Measurements from ENCODE around the gene UGP2. TPM values are rescaled to one million over a fixed set of nuclear protein-coding genes. Genes with fewer than 3 reads are reported as not detected.

The UGP2 gene
- total RNA-seq, 5 donors from 2014 or later (not counting 1 experiment from before 2014, with no cell fraction given): 67.4 to 103 (median 80.1) TPM

DNA sequence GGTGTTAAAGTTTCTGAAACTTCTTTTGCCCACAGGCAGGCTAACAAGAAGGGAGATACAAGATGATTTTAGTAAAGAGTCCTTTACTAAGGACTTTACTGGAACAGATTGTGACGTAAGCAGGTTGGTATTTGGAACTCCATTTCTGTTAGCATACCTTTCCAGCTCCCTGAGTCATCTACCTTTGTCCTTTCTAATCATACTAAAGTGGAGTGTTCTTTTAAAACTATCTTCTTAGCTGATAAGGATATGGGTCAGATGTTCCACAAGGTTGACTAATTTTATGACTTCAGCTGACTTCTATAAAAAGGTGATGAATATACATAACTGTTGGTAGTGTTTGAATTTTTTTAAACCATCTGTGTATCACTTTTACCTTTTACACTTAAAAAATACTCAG lies 21.1 kb downstream of the UGP2 start:
- Histone ChIP-seq H3K4me1 (ENCODE audit: control insufficient read depth in 1 of 2, extremely low read depth in 1 of 2, insufficient read depth in 2 of 2, low read length in 2 of 2) (peaks cover 2 to 10% of the 10 kb centered on the region in 2 experiments), H3K9me3 (no peaks in the 10 kb centered on the region), H3K27me3 (replicated peaks in 1 of 2; ENCODE audit: control insufficient read depth in 2 of 2, extremely low read depth in 1 of 2, insufficient read depth in 2 of 2, low read length in 1 of 2) (no peaks in the 10 kb centered on the region), H3K27ac (ENCODE audit: low read length) (no peak overlapping the region), H3K4me3 (ENCODE audit: control insufficient read depth in 1 of 2, extremely low read depth in 1 of 2, low read length in 1 of 2) (no peak overlapping the region), H3K36me3 (ENCODE audit: control insufficient read depth in 2 of 2, extremely low read depth in 1 of 2, insufficient read depth in 1 of 2, low read length in 1 of 2) (peaks cover 8 to 38% of the 10 kb centered on the region in 2 donors)
- Mint-ChIP-seq H3K9me3 (no peaks in the 10 kb centered on the region), H3K27ac (no peak overlapping the region), H3K27me3 (no peaks in the 10 kb centered on the region), H3K36me3 (peaks cover 34% of the 10 kb centered on the region), H3K4me3 (no peak overlapping the region), H3K4me1 (peaks cover 30 to 38% (median 31%) of the 10 kb centered on the region in 3 donors)
- WGBS (ENCODE audit: insufficient coverage): no CpG with 5 or more reads among the region's 1 CpG
- no peak for DNase-seq
- ChIA-PET POLR2A (no interaction called here), CTCF (interaction anchor here (2.9 to 5.7 kb wide), 4 partner anchors 164 to 173 kb away, joined by 15 to 67 read pairs (median 39); no protein-coding TSS in a partner anchor)
- no peak for ATAC-seq (replicated peaks in 1 of 4)

DNA sequence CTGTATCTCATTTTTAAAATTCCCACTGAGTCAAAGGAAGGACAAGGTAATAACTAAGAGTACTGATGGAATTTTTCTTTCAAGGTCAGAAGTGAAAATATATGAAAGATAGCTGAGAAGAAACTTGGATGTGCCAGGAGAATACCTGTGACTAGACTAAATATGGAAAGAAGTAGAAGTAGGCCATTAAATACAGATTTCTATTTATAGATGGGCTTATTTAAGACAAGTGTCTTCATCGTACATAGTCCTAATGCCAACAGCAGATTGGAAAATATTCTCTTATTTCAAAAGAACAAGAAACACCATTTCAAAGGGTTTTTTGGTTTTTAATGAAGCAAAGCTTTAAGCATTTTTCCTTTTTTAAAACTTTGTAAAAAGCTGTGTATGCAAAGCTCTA lies 22.0 kb downstream of the UGP2 start:
- WGBS (ENCODE audit: insufficient coverage): no CpG with 5 or more reads among the region's 1 CpG
- Mint-ChIP-seq H3K27me3 (no peaks in the 10 kb centered on the region), H3K9me3 (no peaks in the 10 kb centered on the region), H3K36me3 (peaks cover 36% of the 10 kb centered on the region), H3K4me1 (peaks cover 29 to 39% (median 35%) of the 10 kb centered on the region in 3 donors), H3K4me3 (no peak overlapping the region), H3K27ac (no peak overlapping the region)
- POLR2A ChIA-PET: interaction anchor here in 1 of 2 donors (0.6 kb wide), 1 partner anchor 158 kb away, joined by 8 read pairs; no protein-coding TSS in a partner anchor
- DNase-seq (no peak), ATAC-seq (replicated peaks in 1 of 4) (no peak)
- Histone ChIP-seq H3K27me3 (replicated peaks in 1 of 2; ENCODE audit: control insufficient read depth in 2 of 2, extremely low read depth in 1 of 2, insufficient read depth in 2 of 2, low read length in 1 of 2) (no peaks in the 10 kb centered on the region), H3K36me3 (ENCODE audit: control insufficient read depth in 2 of 2, extremely low read depth in 1 of 2, insufficient read depth in 1 of 2, low read length in 1 of 2) (peaks cover 4 to 31% of the 10 kb centered on the region in 2 donors), H3K4me3 (ENCODE audit: control insufficient read depth in 1 of 2, extremely low read depth in 1 of 2, low read length in 1 of 2) (no peak overlapping the region), H3K4me1 (ENCODE audit: control insufficient read depth in 1 of 2, extremely low read depth in 1 of 2, insufficient read depth in 2 of 2, low read length in 2 of 2) (peaks cover 2 to 10% of the 10 kb centered on the region in 2 experiments), H3K9me3 (no peaks in the 10 kb centered on the region), H3K27ac (ENCODE audit: low read length) (no peak overlapping the region)
- CTCF ChIA-PET: interaction anchor here (0.6 to 5.3 kb wide), 7 partner anchors 12 to 1284 kb away, joined by 3 to 47 read pairs (median 3); no protein-coding TSS in a partner anchor

DNA sequence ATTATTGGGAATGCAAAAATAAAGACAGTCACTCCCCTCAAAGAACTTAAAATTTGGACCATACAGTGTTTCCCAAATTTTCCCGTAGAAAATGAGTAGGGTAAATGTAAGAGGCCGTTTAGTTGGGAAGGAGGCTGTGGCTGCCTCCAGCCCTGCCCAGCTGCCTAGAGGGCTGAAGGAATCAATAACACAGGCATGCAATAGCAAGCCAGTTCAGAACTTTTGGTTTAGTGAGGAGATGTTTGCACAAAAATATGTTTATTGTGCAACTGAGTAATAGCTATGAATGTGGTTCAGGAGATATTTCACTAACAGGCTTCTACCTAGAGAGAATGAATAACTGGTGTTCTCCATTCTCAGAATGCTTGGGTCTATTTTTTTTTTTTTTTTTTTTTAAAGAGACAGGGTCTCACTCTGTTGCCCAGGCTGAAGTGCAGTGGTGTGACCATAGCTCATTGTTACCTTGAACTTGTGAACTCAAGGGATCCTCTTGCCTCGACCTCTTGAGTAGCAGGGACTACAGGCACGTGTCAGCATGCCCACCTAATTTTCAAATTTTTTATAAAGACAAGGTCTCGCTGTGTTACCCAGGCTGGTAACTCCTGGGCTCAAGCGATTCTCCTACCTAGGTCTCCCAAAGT lies 23.6 kb downstream of the UGP2 start:
- H3K27me3 Mint-ChIP-seq: no peaks in the 10 kb centered on the region
- peaks cover 36% of the 10 kb centered on the region for H3K36me3 Mint-ChIP-seq
- WGBS (ENCODE audit: insufficient coverage): 83% methylated on average over 2 of the region's 6 CpGs
- Histone ChIP-seq H3K36me3 (ENCODE audit: control insufficient read depth in 2 of 2, extremely low read depth in 1 of 2, insufficient read depth in 1 of 2, low read length in 1 of 2) (peaks cover 4 to 19% of the 10 kb centered on the region in 2 donors), H3K9me3 (no peaks in the 10 kb centered on the region), H3K27ac (ENCODE audit: low read length) (no peak overlapping the region), H3K4me1 (ENCODE audit: control insufficient read depth in 1 of 2, extremely low read depth in 1 of 2, insufficient read depth in 2 of 2, low read length in 2 of 2) (peaks cover 2 to 10% of the 10 kb centered on the region in 2 experiments), H3K27me3 (replicated peaks in 1 of 2; ENCODE audit: control insufficient read depth in 2 of 2, extremely low read depth in 1 of 2, insufficient read depth in 2 of 2, low read length in 1 of 2) (no peaks in the 10 kb centered on the region), H3K4me3 (ENCODE audit: control insufficient read depth in 1 of 2, extremely low read depth in 1 of 2, low read length in 1 of 2) (no peak overlapping the region)
- no peak for DNase-seq
- no peak for ATAC-seq (replicated peaks in 1 of 4)
- H3K9me3 Mint-ChIP-seq: no peaks in the 10 kb centered on the region
- no peak overlapping the region for H3K4me3 Mint-ChIP-seq
- POLR2A ChIA-PET: no interaction called here
- H3K27ac Mint-ChIP-seq: peak overlapping the region; percentile 72 to 79
- H3K4me1 Mint-ChIP-seq: peaks cover 29 to 44% (median 37%) of the 10 kb centered on the region in 3 donors
- CTCF ChIA-PET: interaction anchor here (0.6 to 5.3 kb wide), 5 partner anchors 10 to 1807 kb away, joined by 4 to 47 read pairs (median 5); no protein-coding TSS in a partner anchor

DNA sequence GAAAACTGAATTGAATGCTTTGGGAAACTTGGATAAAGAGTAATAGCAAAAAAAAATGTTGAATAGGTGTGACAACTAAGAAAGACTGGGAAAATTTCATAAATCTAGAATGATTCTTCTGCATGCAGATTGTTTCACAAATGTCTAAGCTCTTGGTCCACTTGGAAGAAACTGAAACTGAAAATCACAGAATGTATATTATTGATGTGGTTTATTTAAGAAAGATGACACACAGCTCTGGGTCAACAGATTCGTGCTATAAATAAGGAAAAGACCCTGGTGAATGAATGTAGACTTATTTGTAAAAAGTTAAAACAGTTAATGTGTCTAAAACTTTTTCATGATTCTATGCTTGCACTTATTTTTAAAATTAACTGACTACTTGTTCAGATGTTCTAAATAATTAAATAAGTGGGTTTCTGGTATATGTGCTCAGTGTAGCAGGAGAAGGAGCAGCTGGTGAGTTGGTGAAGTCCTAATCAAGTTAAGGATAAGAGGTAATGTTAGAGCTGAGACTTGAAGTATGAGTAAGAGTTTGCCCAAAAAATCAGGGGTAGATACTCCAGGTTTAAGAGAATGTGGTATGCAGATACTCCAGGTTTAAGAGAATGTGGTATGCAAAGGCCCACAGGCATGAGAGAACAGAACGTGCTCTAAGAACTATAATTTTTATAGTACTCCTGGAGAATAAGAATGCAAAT lies 24.5 kb downstream of the UGP2 start:
- ChIA-PET CTCF (interaction anchor here (0.6 to 3.2 kb wide), 6 partner anchors 9 to 1806 kb away, joined by 3 to 18 read pairs (median 4); no protein-coding TSS in a partner anchor), POLR2A (interaction anchor here in 1 of 2 donors (0.6 kb wide), 2 partner anchors 26 to 33 kb away, joined by 3 read pairs; no protein-coding TSS in a partner anchor)
- no peaks in the 10 kb centered on the region for H3K27me3 ChIP-seq (replicated peaks in 1 of 2; ENCODE audit: control insufficient read depth in 2 of 2, extremely low read depth in 1 of 2, insufficient read depth in 2 of 2, low read length in 1 of 2)
- H3K27ac ChIP-seq (ENCODE audit: low read length): no peak overlapping the region
- Mint-ChIP-seq H3K4me3 (peak overlapping the region in 1 of 3 donors; percentile 10), H3K27me3 (no peaks in the 10 kb centered on the region), H3K4me1 (peaks cover 25 to 44% (median 37%) of the 10 kb centered on the region in 3 donors), H3K36me3 (peaks cover 34% of the 10 kb centered on the region), H3K27ac (peak overlapping the region; percentile 40 to 66), H3K9me3 (no peaks in the 10 kb centered on the region)
- peaks cover 4 to 18% of the 10 kb centered on the region in 2 donors for H3K36me3 ChIP-seq (ENCODE audit: control insufficient read depth in 2 of 2, extremely low read depth in 1 of 2, insufficient read depth in 1 of 2, low read length in 1 of 2)
- ATAC-seq (replicated peaks in 1 of 4) (peak in 1 of 4 experiments; percentile 36), DNase-seq (peak in 1 of 35 experiments; percentile 28)
- peaks cover 2 to 10% of the 10 kb centered on the region in 2 experiments for H3K4me1 ChIP-seq (ENCODE audit: control insufficient read depth in 1 of 2, extremely low read depth in 1 of 2, insufficient read depth in 2 of 2, low read length in 2 of 2)
- H3K9me3 ChIP-seq: no peaks in the 10 kb centered on the region
- WGBS (ENCODE audit: insufficient coverage): no CpG with 5 or more reads among the region's 2 CpGs
- no peak overlapping the region for H3K4me3 ChIP-seq (ENCODE audit: control insufficient read depth in 1 of 2, extremely low read depth in 1 of 2, low read length in 1 of 2)

DNA sequence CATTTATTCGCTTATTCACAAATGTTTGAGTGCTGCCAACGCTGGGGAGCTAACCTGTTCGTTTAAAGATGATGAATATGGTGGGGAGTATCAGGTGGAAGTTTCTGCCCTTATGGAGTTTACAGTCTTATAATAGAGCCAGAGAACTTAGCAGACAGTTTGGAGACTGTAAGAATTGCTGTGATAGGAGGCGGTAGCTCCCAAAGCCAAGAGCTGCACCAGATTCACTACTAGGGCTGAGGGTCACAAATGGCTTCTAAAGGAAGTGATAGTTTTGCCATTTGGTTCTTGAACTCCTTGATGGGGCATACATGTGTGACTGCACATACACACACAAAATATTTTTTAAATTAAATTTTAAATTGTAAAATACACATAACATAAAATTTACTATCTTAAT lies 29.0 kb downstream of the UGP2 start:
- no peak overlapping the region for H3K4me3 ChIP-seq (ENCODE audit: control insufficient read depth in 1 of 2, extremely low read depth in 1 of 2, low read length in 1 of 2)
- H3K4me1 Mint-ChIP-seq: peaks cover 56 to 61% (median 59%) of the 10 kb centered on the region in 3 donors
- H3K36me3 Mint-ChIP-seq: peaks cover 49% of the 10 kb centered on the region

DNA sequence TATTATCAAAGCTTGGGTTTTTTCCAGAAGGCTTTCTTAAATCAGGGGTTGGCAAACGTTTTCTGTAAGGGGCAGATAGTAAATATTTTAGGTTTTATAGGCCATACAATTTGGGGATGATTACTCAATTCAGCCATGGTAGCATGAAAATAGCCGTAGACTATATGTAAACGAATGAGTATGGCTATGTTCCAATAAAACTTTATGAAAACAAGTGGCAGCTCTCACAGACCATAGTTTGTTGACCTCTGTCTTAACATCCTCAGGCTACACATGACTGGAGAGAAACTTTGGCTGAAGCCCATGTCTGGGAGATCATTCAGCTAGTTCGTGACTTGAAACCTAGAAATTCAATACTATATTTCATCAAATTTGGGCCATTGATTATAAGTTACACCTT lies 30.2 kb downstream of the UGP2 start:
- H3K4me3 Mint-ChIP-seq: no peak overlapping the region
- peaks cover 54 to 59% (median 57%) of the 10 kb centered on the region in 3 donors for H3K4me1 Mint-ChIP-seq
- no peaks in the 10 kb centered on the region for H3K4me1 ChIP-seq (ENCODE audit: control insufficient read depth in 1 of 2, extremely low read depth in 1 of 2, insufficient read depth in 2 of 2, low read length in 2 of 2)
- no peaks in the 10 kb centered on the region for H3K27me3 Mint-ChIP-seq
- H3K27ac Mint-ChIP-seq: no peak overlapping the region
- no peak overlapping the region for H3K27ac ChIP-seq (ENCODE audit: low read length)
- 86% methylated on average over 2 of the region's 4 CpGs for WGBS (ENCODE audit: insufficient coverage)
- H3K9me3 ChIP-seq: peaks cover 4% of the 10 kb centered on the region
- peaks cover 48% of the 10 kb centered on the region for H3K36me3 Mint-ChIP-seq
- no peak for ATAC-seq (replicated peaks in 1 of 4)
- CTCF ChIA-PET: no interaction called here
- H3K4me3 ChIP-seq (ENCODE audit: control insufficient read depth in 1 of 2, extremely low read depth in 1 of 2, low read length in 1 of 2): no peak overlapping the region
- POLR2A ChIA-PET: no interaction called here
- no peak for DNase-seq
- H3K9me3 Mint-ChIP-seq: no peaks in the 10 kb centered on the region
- H3K36me3 ChIP-seq (ENCODE audit: control insufficient read depth in 2 of 2, extremely low read depth in 1 of 2, insufficient read depth in 1 of 2, low read length in 1 of 2): peaks cover 21 to 31% of the 10 kb centered on the region in 2 donors
- no peaks in the 10 kb centered on the region for H3K27me3 ChIP-seq (replicated peaks in 1 of 2; ENCODE audit: control insufficient read depth in 2 of 2, extremely low read depth in 1 of 2, insufficient read depth in 2 of 2, low read length in 1 of 2)

More for the DNA sequence above, 29.0 kb downstream of the UGP2 start:
- Histone ChIP-seq H3K27me3 (replicated peaks in 1 of 2; ENCODE audit: control insufficient read depth in 2 of 2, extremely low read depth in 1 of 2, insufficient read depth in 2 of 2, low read length in 1 of 2) (no peaks in the 10 kb centered on the region), H3K4me1 (ENCODE audit: control insufficient read depth in 1 of 2, extremely low read depth in 1 of 2, insufficient read depth in 2 of 2, low read length in 2 of 2) (peaks cover 0 to 6% of the 10 kb centered on the region in 2 experiments), H3K36me3 (ENCODE audit: control insufficient read depth in 2 of 2, extremely low read depth in 1 of 2, insufficient read depth in 1 of 2, low read length in 1 of 2) (peaks cover 21 to 35% of the 10 kb centered on the region in 2 donors), H3K9me3 (peaks cover 4% of the 10 kb centered on the region), H3K27ac (ENCODE audit: low read length) (no peak overlapping the region)
- no peaks in the 10 kb centered on the region for H3K9me3 Mint-ChIP-seq
- DNase-seq: no peak
- H3K27ac Mint-ChIP-seq: no peak overlapping the region
- H3K4me3 Mint-ChIP-seq: no peak overlapping the region
- WGBS (ENCODE audit: insufficient coverage): no CpG with 5 or more reads among the region's 4 CpGs
- ATAC-seq (replicated peaks in 1 of 4): no peak
- ChIA-PET POLR2A (no interaction called here), CTCF (no interaction called here)
- H3K27me3 Mint-ChIP-seq: no peaks in the 10 kb centered on the region
